Stomach (tissue), 9 donors: Measurements from ENCODE around the gene ATXN1. TPM values are rescaled to one million over a fixed set of nuclear protein-coding genes. Genes with fewer than 3 reads are reported as not detected.

ENCODE experiments used
- DNase-seq, 2 donors: peaks; one replicate each; pipeline versions ENCODE4 v3.0.0 to v3.0.0-alpha.2; 2013 to 2019
- H3K27ac ChIP-seq, 5 donors: fragments of 200-600 bp in 4 of 5; sonication (generic) in 4 of 5; one replicate each; pipeline ENCODE4 v1.5.1; 2013 to 2019; ENCODE audit warnings: mild to moderate bottlenecking in 1 of 5, moderate library complexity in 1 of 5
- H3K27me3 ChIP-seq, 3 donors: fragments of 200-600 bp; sonication (generic); one replicate each; pipeline ENCODE4 v1.5.1; 2017 to 2019; ENCODE audit warnings: mixed run types in 1 of 3
- H3K36me3 ChIP-seq, 4 donors: fragments of 200-600 bp; sonication (generic); 1 replicate in 3 of 4; 2 replicates in 1 of 4; pipeline ENCODE4 v1.5.1; 2016 to 2019
- H3K4me1 ChIP-seq, 4 donors: fragments of 200-600 bp; sonication (generic); one replicate each; pipeline ENCODE4 v1.5.1; 2016 to 2019
- H3K4me3 ChIP-seq, 4 donors: fragments of 200-600 bp; sonication (generic) in 3 of 4; one replicate each; pipeline ENCODE4 v1.5.1; 2016 to 2019; ENCODE audit warnings: mild to moderate bottlenecking in 1 of 4
- H3K9me3 ChIP-seq, 4 donors: fragments of 200-600 bp; sonication (generic); one replicate each; pipeline ENCODE4 v1.5.1; 2016 to 2019
- CTCF ChIP-seq, 7 experiments: fragments of 450-650 bp in 4 of 7; fragments of 200-600 bp in 3 of 7; sonication (generic) in 3 of 7; IDR thresholded peaks; one replicate each; pipeline ENCODE4 v1.5.1; 2016 to 2019; ENCODE audit warnings: antibody characterized with exemption in 7 of 7, control low read depth in 2 of 7, mild to moderate bottlenecking in 1 of 7
- EP300 ChIP-seq: sonication (generic); formaldehyde crosslinking; IDR thresholded peaks from one replicate; pipeline ENCODE4 v1.6.1; 2017; ENCODE audit warnings: antibody characterized with exemption
- POLR2A ChIP-seq, 4 donors: fragments of 450-650 bp; IDR thresholded peaks; one replicate each; pipeline ENCODE4 v1.6.1; 2016; ENCODE audit warnings: antibody characterized with exemption in 4 of 4, control low read depth in 2 of 4, mild to moderate bottlenecking in 1 of 4, moderate library complexity in 1 of 4
- POLR2AphosphoS5 ChIP-seq, 3 donors: sonication (generic); formaldehyde crosslinking; IDR thresholded peaks; one replicate each; pipeline ENCODE4 v1.6.1; 2016; ENCODE audit warnings: antibody characterized with exemption in 3 of 3
- WGBS, 5 donors: extraction: QIAGEN DNeasy Blood & Tissue Kit in 3 of 5; methylation state at CpG; one replicate each; pipeline versions ENCODE4 v1.1.5 to v1.1.7; 2013 to 2018; 5-methylcytosine and 5-hydroxymethylcytosine counted together
- intact Hi-C: fragments of 100-400 bp; cut with DNase I; formaldehyde crosslinking; loops from one replicate; pipeline ENCODE4 v1.15.1; 2023; ENCODE audit warnings: low total_unique reads
- polyA plus RNA-seq, 3 donors: library from polyadenylated mRNA; stranded (reverse); fragments of 200-250 nt; gene quantifications; one replicate each; pipeline ENCODE4 v1.2.3, GENCODE V29; 2013
- total RNA-seq, 5 donors: library from RNA; depleted of rRNA; stranded (reverse); fragments of >200 nt; gene quantifications; one replicate each; pipeline versions ENCODE4 v1.1.0 to v1.2.3, GENCODE V29; 2014 to 2016
- donor health status: healthy with polysubstance abuse.
- donor health status: Bipolar disorder and iron deficiency.
- donor health status: healthy.

Gene ATXN1
- total and polyA plus RNA-seq, 8 donors = 5.2 to 106 (median 39.0) TPM

GRCh38 chr6:16329233-16329632, 432.0 kb downstream of the ATXN1 start:
- WGBS, 5 donors = 78 to 84% (median 80%) methylated on average over 6 of the region's 6 CpGs
- H3K27ac ChIP-seq = no peak overlapping the region
- no peak for TF ChIP-seq POLR2AphosphoS5 (IDR thresholded peaks at IDR 0.05)
- TF ChIP-seq EP300 = no peak
- no peak for TF ChIP-seq POLR2A (IDR thresholded peaks at IDR 0.05)
- no peak for TF ChIP-seq CTCF (IDR thresholded peaks at IDR 0.05)
- H3K4me1 ChIP-seq = peaks cover 7 to 30% (median 20%) of the 10 kb centered on the region in 4 donors
- no peaks in the 10 kb centered on the region for H3K27me3 ChIP-seq
- H3K36me3 ChIP-seq = peaks cover 19 to 32% (median 25%) of the 10 kb centered on the region in 4 donors
- no peaks in the 10 kb centered on the region for H3K9me3 ChIP-seq
- DNase-seq = no peak
- intact Hi-C loops = no loop called here
- H3K4me3 ChIP-seq = no peak overlapping the region

GRCh38 chr6:16327777-16328325, 433.4 kb downstream of the ATXN1 start:
- Histone ChIP-seq H3K36me3 (peaks cover 19 to 32% (median 25%) of the 10 kb centered on the region in 4 donors), H3K27me3 (no peaks in the 10 kb centered on the region), H3K27ac (no peak overlapping the region), H3K9me3 (no peaks in the 10 kb centered on the region), H3K4me1 (peaks cover 7 to 30% (median 21%) of the 10 kb centered on the region in 4 donors), H3K4me3 (no peak overlapping the region)
- WGBS, 5 donors = 92 to 97% (median 96%) methylated on average over 28 to 34 of the region's 34 CpGs
- no peak for DNase-seq
- intact Hi-C loops = no loop called here
- TF ChIP-seq CTCF (IDR thresholded peaks at IDR 0.05) (no peak), POLR2AphosphoS5 (IDR thresholded peaks at IDR 0.05) (no peak), EP300 (no peak), POLR2A (IDR thresholded peaks at IDR 0.05) (no peak)

GRCh38 chr6:16326971-16327776, 434.1 kb downstream of the ATXN1 start:
- no peaks in the 10 kb centered on the region for H3K9me3 ChIP-seq
- no peak overlapping the region for H3K4me3 ChIP-seq
- TF ChIP-seq POLR2AphosphoS5 (IDR thresholded peaks at IDR 0.05) (no peak), CTCF (IDR thresholded peaks at IDR 0.05) (no peak), POLR2A (IDR thresholded peaks at IDR 0.05) (no peak), EP300 (no peak)
- no peak for DNase-seq
- H3K4me1 ChIP-seq = peaks cover 7 to 32% (median 19%) of the 10 kb centered on the region in 4 donors
- 94 to 97% (median 96%) methylated on average over 17 to 43 of the region's 43 CpGs for WGBS, 5 donors
- H3K27ac ChIP-seq = no peak overlapping the region
- peaks cover 19 to 32% (median 26%) of the 10 kb centered on the region in 4 donors for H3K36me3 ChIP-seq
- intact Hi-C loops = no loop called here
- H3K27me3 ChIP-seq = no peaks in the 10 kb centered on the region

GRCh38 chr6:16326531-16326930, 434.7 kb downstream of the ATXN1 start:
- H3K27ac ChIP-seq = no peak overlapping the region
- intact Hi-C loops = no loop called here
- H3K9me3 ChIP-seq = no peaks in the 10 kb centered on the region
- no peak for DNase-seq
- TF ChIP-seq POLR2AphosphoS5 (IDR thresholded peaks at IDR 0.05) = no peak
- no peak for TF ChIP-seq POLR2A (IDR thresholded peaks at IDR 0.05)
- TF ChIP-seq EP300 = no peak
- peaks cover 19 to 32% (median 28%) of the 10 kb centered on the region in 4 donors for H3K36me3 ChIP-seq
- 91 to 99% (median 98%) methylated on average over 8 to 22 of the region's 22 CpGs for WGBS, 5 donors
- H3K27me3 ChIP-seq = no peaks in the 10 kb centered on the region
- peaks cover 2 to 32% (median 16%) of the 10 kb centered on the region in 4 donors for H3K4me1 ChIP-seq
- no peak overlapping the region for H3K4me3 ChIP-seq
